HG02610 (cell line): ENCODE data around the gene COTL1.

Source experiments
- ATAC-seq: cut with Tn5 transposase; IDR thresholded peaks from one replicate; pipeline ENCODE4 v1.9.1; 2021; ENCODE audit warnings: mild to moderate bottlenecking, moderate library complexity; ENCODE audit not compliant: unreplicated experiment

COTL1 gene

DNA sequence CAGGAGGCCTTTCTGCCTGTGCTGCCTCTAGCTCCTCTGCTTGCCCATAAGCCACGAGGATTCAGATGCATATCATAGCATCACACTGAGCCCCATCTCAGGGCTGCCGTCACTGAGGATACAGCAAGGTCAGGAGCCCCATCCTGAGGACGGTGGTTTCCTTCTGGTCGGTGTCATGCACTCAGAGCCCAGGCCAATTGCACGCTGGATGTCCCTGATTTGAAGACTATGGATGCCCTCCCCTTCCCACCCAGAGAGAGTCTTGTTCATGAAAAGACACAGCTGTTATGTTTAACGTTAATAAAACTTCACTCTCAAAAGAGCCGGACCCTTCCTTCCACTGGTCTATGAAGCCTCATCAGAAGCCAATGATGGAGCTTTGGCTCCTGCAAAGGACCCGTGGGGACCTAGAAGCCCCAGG, 19.9 kb downstream of the COTL1 start:
- no peak for ATAC-seq

- no peak for ATAC-seq
These were observed 20.4 kb downstream of the COTL1 start for GRCh38 chr16:84597528-84597896.

GRCh38 chr16:84596801-84597527, 20.9 kb downstream of the COTL1 start:
- no peak for ATAC-seq

DNA sequence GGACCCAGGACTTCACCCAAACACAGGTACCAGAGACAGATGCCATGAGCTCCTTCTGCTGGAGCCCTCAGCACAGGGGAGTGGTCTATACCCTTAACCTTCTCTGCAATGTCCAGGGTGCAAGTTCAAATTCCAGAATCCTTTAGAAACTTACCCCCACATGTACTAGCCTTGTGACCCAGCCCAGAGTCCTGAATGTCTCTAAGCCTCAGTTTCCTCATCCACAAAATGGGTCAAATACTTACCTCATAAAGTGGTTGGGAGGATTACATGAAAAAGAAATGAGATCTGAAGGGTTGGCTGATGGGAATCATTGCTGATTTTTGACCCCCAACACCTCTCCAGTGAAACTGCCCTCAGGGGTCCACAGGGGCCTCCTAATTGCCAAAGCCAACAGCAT, 21.7 kb downstream of the COTL1 start:
- no peak for ATAC-seq

- no peak for ATAC-seq
These were observed 22.8 kb downstream of the COTL1 start for GRCh38 chr16:84595052-84595481.

DNA sequence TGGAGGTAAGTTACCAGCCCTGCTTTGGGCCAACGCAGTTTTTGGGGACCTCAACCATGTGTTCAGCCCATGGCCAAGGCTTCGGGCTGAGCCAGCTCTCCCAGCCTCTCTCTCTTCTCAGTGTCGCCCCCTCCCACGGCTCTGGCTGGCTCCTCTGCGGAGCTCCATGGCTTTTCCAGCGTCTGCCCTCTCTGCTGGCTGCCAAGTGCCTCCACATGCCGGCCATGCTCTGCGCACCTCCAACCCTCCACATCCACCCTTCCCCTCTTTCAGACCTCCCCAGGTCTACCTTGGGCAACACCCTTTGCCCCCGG, 23.2 kb downstream of the COTL1 start:
- no peak for ATAC-seq

- ATAC-seq: peak; percentile 90
These were observed 23.8 kb downstream of the COTL1 start for GRCh38 chr16:84593825-84594724.

- no peak for ATAC-seq
These were observed 25.2 kb downstream of the COTL1 start for GRCh38 chr16:84592718-84593117.

DNA sequence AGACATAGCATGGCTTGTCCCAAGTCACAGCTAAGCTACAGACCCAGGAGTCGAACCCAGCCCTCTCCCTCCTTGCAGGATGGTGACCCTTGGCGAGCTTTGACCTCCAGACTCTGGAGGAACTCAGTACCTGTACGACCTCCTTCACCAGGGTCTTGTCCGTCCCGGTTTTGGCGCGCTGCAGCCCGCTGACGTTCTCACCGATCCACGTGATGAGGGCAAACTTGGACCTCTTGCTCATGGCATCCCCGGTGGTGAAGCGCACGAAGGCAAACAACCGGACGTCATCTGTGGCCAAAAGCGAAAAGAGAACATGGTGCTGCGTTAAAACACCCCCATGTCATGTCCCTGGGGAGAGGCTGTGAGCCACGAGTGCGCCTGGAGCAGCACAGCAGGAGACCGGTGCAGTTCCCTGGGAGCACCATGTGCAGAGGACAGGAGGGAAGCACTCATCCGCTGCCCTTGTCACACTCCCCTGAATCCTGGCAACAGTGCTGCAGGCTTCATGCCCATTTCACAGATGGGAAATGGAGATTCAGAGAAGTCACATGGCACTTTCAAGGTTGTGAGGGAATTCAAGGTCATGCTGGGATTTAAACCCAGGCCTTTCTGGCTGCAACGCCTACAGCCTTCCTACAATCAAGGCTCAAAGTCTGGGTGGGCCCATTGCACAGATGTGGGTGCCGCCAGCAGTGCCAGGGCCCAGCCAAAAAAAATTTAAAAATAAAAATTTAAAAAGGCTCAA, 27.7 kb downstream of the COTL1 start:
- no peak for ATAC-seq

DNA sequence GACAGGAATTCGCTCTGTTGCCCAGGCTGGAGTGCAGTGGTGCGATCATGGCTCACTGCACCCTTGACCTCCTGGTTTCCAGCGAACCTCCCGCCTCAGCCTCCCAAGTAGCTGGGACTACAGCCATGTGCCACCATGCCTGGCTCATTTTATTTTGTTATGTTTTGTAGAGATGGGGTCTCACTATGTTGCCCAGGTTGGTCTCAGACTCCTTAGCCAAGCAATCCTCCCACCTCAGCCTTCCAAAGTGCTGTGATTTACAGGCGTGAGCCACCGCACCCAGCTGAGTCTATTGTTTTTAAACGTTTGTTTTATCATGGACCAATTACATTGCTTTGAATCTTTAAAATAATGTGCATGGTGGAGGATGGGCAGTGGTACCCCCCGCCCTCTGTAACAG, 28.9 kb downstream of the COTL1 start:
- ATAC-seq: no peak

DNA sequence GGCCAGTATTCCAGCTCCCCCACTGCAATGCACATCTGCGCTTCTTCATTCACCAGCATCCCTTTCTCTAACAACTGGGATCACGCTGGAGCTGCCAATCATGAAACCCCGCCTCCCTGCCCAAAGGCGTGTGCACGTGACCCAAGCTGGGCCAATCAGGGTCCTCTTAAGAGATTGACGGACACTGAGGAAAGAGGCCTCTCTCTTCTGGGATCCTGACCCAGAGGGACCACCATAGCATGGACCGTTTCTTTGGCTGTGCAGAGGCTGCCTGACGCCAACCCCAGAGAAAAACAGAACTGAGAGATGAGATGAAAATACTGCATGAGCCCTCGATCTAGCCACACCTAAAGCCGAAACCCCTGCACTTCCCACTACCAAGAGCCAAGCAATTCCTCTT, 32.0 kb downstream of the COTL1 start:
- no peak for ATAC-seq

- ATAC-seq: no peak
These were observed 32.4 kb downstream of the COTL1 start for GRCh38 chr16:84585467-84585866.

- no peak for ATAC-seq
These were observed 33.2 kb downstream of the COTL1 start for GRCh38 chr16:84584678-84585077.

- ATAC-seq: no peak
These were observed 33.9 kb downstream of the COTL1 start for GRCh38 chr16:84583995-84584394.

DNA sequence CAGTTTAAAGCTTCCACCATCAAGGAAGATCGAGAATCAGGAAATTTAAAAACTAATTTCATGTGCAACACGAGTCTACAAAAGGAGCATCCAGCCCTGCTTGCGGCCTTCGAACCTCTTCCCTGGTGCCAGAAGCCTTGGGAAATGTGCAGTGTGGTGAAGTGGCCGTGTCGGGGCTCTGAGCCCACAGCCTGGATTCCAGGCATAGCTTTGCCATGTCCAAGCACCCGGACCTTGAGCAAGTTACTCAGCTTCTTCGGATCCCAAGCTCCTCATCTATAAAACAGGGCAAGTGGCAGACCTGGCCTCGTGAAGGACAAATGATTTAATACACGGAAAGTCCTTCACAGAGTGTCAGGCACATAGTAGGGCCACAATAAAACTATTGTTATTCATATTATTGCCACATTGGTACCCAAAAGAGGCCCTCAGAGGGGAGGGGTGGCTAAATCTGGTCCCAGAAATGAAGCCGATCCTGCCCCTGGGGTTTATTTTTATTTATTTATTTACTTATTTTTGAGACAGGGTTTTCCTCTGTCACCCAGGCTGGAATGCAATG, 34.8 kb downstream of the COTL1 start:
- ATAC-seq: no peak

- ATAC-seq: no peak
These were observed 36.7 kb downstream of the COTL1 start for GRCh38 chr16:84581158-84581557.

DNA sequence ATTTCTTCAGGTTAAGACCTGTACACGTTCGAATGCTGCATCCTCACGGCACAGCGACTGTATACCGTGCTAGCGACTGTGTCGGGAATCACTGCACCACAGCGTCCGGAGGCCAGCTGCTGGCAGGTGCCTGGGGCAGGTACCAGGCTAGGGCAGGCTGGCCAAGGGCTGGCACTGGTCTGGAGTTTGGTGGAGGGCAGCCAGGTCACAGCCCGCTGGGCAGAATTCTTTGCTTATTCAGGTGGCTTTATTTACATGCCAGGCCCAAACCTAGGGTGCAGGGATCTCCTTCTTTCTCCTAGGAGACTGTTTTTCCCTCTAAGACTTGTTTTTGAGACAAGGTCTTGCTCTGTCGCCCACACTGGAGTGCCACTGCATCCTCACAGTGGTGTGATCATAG, 37.9 kb downstream of the COTL1 start:
- ATAC-seq: no peak

DNA sequence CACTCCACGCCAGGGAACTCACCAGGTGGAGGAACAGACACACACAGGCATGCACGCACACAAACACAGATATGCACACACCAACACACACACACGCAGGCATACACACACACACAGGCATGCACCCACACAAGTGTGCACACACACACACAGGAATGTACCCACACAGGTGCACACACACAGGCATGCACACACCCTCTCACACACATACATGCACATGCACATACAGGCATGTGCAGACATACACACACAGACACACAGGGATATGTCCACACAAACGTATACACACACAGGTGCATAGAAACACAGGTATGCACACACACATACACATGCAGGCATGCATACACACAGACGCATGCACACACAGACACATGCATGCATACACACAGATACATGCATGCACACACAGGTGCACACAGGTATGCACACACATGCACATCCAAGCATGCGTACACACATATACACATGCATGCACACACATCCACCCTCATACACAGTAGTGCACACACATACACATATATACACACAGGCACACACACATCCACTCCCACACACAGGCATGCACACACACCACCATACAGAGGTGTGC, 39.2 kb downstream of the COTL1 start:
- no peak for ATAC-seq

GRCh38 chr16:84577034-84577803, 40.7 kb downstream of the COTL1 start:
- ATAC-seq: no peak

GRCh38 chr16:84575914-84576313, 42.0 kb downstream of the COTL1 start:
- no peak for ATAC-seq
